CD4-positive, alpha-beta T cell treated with Interleukin-17A for 1 hour (primary cell): Measurements from ENCODE around the gene SEMA3F.
"Not testable (repeated sequence)": the region's sequence is repeated elsewhere in the genome, so short reads cannot be mapped to it uniquely, and the experiment has no call there.

Source experiments
- DNase-seq: peaks from one replicate; pipeline ENCODE4 v3.0.0-alpha.2; 2020

Gene SEMA3F

DNA sequence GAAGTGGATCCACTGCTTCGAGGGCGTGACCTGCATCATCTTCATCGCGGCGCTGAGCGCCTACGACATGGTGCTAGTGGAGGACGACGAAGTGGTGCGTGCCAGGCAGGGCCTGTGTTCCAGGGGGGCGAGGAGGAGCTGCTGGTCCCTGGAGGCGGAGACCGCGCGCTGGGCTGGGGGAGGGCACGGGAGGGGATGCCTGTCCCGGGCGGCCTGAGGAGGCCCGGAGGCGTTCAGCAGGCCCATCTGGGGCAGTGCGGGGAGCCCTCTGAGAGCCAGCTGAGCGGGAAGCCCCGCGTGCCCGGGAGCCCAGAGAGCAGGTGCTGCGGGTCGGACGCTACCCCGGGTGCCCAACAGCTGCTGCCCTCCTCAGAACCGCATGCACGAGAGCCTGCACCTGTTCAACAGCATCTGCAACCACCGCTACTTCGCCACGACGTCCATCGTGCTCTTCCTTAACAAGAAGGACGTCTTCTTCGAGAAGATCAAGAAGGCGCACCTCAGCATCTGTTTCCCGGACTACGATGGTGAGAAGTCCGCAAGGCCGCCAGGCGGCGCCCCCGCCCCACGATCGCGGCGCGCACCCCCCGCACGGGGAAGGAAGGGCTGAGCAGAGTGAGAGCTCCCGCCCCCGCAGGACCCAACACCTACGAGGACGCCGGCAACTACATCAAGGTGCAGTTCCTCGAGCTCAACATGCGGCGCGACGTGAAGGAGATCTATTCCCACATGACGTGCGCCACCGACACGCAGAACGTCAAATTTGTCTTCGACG is 39.2 kb downstream of the SEMA3F start:
- peak; percentile 88 for DNase-seq

DNA sequence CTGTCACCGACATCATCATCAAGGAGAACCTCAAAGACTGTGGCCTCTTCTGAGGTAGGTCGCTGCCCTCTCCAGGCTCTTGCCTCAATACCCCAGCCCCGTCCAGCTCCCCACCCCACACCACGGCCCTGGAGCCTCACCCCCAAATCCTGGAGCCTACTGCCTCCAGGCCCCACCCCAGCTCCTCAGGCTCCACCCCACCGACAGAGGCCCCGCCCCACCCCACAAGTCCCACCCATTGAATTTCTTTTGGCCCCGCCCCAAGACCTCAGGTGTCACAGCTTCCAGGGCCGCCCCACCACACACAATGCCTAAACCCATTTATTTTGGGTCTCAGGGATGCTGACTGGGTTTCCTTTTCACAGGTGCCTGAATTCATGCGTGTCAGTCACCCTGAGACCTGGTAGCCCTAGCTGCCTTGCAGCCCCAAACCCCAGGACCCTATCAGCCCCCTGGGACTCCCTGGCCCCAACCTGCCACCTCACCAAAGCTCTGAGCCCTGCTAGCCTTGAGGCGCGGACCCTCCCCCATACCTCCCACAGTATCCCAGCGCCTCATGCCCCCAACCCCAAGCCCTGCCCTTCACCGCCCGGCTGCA is 39.9 kb downstream of the SEMA3F start:
- DNase-seq: no peak

DNA sequence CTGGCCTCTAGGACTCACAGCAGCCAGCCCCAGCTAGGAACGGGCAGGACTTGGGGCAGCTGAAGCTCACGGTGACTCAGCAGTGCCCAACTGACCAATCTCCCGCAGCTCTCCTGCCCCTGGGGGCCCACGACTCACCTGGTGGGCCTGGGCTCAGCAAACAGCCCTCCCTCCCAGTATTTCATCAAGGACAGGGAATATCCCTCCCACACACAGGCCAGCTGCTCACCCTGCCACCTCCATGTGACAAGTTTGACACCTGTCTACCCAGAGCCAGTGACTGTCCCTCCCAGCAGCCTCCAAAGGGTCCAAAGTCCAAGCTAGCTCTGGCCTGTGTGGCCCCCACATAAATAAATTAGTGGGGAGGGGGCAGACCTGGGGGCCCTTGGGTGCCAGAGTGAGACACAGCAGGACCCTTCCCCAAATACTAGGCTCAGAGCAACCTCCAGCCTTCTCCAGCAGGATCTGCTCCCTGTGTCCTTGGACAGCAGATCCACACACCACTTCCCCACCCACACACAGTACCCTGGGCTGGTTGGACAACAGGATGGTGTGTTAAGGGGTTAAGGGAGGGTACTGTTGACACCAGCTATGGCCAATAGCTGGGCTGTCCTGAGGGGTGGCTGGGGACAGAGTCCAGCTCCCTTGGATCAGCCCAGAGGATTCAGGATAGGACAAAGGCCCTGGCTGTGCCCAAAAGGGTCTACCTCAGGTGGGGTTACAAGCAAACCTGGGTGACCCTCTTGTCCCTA is 40.6 kb downstream of the SEMA3F start:
- DNase-seq: no peak

DNA sequence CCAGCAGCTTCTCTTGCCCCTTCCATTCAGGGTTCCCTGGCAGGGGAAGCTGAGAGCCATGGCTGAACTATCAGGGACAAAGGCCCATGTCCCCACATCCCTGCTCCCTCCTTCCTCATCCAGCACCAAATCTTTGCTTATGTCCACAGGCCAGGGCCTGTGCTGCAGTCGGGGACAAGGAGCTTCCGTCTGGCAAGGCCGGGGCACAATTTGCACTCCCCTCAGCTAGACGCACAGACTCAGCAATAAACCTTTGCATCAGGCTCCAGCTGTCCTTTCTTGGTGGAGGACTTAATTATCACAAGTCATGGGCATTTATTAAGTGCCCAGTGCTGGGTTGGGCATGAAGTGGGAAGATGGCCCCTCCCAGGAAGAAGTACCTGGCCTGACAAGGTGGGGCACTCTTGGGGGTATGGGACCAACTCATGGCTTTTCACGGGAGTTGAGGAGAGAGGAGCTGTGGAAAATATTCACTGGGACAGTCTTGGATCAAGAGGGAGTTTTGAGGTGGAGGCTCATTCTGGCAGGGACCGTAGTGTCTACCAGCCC is 41.2 kb downstream of the SEMA3F start:
- no peak for DNase-seq

DNA sequence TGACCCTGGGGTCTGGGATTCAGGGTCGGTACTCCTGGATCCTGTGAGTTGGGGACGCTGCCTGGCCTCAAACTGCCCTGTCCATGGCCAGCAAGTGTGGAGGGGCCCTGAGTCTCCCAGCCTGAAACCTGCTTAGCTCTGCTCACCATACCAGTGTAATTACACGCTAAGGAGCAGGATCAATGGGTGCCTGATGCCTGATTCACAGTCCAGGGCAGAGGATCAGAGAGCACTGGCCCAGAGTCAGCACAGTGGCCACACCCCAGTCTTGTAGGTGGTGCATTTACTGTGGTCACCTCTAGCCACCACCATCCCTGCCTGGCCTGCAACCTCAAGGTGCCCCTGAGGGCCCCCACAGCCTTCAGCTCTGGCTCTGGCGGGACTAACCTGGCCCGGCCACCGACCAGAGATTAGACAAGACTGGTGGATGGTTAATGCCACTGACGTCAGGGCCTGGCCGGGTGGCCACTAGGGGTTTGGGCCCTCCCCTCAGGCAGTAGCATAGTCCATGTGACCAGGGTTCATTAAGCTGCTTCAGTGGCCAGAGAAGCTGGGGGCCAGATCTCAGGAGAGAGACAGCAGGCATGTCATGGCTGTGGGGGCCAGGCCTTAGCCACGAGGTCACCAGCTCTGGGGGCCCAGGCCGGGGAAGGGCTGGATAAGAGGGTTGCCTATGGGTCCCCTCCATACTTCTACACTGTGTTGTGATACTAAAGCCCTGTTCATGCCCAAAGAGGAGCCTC is 46.6 kb downstream of the SEMA3F start:
- no peak for DNase-seq

DNA sequence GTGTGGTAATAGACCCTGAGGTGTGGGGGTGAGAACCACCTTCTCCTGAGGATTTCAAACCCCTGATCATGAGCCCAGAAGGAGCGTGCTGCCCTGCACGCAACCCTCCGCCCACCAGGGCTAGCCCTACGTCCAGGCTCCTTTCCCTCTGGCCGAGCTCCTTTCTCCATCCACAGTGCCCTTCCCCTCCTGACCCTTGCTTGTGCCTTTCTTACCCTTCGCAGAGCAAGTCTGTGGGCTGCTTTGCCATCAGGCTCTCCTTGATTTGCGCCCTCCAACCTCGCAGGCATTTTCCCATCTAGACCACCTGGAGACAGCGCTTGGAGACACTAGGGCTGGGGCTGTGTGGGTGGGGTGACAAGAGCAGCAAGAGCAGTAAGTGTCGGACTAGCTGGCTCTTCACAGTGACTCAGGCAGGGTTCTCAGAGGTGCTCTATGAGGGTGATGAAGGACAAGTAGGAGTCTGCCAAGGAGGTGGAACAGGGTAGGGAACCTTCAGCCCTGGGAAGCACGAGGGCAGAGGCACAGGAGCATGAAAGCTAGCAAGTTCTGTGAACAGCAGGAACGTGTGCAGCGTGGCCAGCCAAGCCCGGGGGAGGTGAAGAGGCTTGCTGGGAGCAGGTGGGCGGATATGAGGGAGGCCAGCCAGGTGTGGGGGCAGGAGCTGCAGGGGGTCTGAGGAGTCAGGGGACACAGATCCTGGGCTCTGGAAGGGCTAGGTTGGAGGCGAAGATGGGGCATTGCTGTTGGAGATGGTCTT is 47.4 kb downstream of the SEMA3F start:
- no peak for DNase-seq

DNA sequence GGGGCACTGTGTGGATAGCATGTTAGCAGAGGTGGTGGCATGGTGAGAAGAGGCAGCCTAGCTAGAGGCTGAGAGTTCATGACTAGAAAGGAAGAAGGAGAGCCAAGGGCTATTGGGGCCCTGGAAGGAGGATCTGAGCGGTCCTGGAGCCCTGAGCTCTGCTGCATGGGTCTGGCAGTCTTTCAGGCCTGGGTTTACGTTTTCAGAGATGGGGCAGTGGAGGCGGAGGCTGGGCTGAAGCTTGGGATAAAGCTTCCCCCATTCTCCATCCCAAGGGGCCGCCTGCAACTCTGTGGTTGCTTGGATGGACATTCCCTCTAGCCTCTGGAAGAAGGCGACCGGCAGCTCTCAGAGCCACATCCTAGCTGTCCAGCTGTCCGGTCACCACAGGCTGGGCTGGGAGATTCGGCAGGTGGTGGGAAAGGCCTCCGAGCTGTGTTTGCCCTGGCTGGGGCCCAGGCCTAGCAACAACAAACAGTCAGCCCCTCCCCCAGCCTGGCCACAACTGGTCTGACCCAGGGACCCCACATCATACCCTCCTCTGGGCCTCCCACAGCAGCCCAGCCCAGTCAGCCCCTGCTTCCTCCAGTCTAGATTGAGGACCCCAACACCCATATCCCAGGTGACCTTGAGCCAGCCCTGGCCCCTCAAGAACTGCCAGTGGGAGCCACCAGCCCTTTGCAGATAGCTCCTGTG is 48.1 kb downstream of the SEMA3F start:
- DNase-seq: no peak

DNA sequence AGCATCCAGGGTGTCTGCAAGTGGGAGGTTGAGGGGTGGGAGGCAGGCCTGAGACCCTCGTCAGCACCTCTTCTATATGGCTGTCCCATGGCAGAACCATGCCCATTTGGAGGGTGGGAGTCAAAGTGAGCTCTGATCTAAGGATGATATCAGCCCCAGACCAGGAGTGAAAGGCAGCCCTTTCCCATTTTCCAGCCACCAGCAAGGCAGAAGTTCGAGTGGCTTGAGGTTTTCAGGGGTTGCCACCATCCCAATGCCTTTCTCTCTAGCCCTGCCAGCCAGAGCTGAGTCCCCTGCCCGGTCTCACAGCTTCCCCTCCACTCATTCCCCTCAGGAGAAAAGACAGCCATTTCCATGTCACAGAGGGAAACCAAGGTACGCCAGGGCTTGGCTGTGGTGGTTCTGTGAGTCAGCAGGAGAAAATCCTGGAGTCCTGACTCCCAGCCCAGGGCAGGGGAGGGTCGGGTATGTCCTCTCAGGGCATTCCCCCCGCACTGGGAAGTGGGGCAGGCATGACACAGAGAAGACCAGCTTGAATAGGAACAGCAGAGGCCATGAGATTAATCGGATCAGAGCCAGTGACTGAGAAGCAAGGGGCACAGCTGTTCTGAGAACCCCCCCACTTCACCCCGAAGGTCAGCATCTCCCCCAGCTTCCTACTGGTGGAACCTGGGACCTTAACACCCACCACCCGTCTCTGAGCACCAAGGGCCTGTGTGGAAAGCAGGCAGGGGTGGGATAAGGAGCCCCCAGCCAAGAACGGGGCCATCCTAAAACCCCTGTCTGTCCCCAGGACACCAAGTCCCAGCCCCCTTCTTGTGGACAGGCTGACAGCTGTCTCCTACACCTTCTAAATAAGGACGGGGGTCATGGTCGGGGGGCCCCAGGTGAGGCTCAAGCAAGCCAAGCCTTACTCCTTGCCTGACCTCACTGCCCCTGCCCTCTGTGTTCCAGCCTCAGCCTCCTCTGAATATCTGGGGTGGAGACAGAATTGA is 49.0 kb downstream of the SEMA3F start:
- no peak for DNase-seq

DNA sequence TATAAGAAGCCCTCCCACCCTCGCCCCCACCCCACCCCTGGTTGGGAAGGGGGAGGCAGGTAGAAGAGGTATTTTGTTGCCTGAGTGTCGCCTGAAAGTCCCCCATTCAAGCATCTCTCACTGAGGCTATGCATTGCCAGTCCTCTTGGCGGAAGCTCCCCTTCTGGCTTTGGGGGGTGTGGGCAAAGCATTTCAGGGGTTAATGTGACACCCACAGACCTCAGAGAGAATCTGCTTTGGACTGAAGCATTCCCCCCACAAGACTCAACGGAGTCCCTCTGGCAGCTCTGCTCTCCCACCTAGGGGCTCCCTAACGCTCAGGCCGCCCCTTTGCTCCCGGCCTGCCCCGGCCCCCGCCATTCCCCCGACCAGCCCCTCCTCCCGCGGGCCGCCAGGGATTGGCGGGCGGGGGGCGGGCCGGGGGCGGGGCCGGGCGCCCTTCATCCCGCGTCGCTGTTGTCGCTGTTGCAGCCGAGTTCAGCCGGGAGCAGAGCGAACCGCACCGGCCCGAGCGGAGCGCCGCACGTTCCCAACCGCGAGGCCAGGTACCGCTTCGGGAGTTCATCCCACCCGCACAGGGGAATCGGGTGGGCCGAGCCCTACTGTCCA is 49.8 kb downstream of the SEMA3F start, which contains the start of gene SLC38A3:
Gene SLC38A3 (plus strand): TSS at position 468 of the 609 bp plus-strand sequence. CDS start 8,929 bp downstream, outside the sequence.
- DNase-seq: no peak

DNA sequence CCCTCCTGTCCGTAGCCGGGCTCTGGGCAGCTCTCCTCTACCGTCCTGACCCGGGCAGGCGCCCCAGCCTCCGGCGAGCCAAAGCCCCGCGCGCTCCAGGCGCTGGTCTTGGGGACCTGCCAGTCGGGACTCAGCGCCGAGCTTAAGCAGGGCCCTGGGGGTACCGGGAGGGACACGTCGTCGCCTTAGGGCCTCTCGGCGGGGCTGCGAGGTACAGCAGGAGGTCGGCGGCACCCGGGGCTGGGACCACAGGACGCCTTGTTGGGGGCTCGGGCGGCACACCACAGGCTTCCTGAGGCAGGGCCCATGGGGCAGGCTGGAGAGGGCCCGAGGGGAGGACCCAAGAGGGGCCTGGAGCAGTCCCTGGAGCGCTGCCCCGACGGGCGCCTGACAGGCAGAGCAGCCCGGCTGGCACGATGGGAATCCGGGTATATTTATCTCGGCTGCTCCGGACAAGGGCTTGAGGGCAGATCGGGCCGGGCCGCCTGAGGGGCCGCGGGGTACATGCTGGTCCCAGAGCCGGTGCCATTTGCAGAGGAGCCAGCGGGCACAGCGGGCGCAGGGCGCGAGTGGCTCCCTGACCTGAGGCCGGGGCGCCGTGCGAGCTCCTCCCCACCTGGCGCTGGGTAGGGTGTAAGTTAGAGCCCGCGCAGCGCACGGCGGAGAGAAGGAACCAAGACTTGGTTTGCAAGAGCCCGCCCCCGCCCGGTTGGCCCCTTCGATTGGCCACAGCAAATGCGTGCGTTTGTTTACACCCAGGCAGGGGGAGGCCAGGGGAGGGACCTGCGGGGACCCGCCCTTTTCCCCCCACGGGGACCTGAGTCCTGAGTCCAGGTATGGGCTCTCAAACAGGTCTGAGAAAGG is 50.5 kb downstream of the SEMA3F start:
- peak; percentile 38 for DNase-seq

DNA sequence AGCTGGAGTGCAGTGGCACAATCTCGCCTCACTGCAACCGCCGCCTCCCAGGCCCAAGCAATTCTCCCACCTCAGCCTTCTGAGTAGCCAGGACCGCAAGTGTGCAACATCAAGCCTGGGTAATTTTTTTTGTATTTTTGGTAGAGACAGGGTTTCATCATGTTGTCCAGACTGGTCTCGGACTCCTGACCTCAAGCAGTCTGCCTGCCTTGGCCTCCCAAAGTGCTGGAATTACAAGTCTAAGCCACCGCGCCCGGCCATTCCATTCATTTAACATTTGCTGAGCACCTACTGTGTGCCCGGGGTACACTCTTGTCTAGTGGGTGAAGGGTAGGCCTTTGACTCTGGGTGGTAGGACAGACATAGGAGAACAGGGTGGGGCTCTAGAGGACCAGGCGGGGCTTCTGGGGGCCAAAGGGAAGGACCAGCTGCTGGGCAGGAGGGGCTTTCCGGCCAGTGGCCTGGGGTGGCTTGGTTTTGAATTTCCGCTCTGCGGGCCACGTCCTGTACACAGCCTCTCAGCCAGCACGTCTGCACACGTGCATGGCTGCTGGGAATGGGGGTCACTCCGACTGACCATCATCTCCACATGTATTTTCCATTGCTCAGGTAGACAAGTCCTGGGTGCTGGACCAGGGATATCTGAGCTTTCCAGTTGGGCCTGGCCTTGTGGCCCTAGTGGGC is 52.4 kb downstream of the SEMA3F start:
- no peak for DNase-seq

DNA sequence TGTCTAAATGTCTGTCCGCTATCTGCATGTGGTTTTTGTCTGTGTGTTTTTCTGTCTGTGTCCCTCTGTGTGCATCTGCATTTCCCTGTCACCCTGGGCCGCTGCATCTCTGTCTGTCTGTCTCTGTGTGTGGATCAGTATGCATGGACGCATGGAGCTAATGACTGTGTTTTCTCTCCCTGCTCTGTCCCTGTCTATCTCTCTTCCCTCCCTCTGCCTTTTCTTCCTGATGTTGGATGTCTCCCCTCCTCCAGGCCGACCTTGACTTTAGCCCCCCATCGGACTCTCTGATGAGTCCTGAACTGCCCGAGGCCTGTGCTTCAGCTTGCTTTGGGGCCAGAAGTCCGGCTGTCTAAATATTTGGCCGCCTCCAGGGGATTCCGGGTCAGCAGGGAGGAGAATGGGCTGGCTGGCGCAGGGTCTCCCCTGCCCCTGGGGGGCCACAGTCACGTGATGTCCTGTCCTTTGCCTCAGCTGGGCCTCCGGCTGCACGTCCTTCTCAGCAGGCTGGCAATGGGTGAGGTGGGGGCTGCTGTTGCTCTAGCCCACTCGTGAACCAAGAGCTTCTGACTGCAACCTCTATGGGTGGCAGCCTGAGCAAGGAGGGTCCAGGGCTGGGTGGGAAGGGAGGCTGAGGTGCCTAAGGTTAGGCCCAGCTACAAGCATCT is 53.7 kb downstream of the SEMA3F start:
- no peak for DNase-seq

DNA sequence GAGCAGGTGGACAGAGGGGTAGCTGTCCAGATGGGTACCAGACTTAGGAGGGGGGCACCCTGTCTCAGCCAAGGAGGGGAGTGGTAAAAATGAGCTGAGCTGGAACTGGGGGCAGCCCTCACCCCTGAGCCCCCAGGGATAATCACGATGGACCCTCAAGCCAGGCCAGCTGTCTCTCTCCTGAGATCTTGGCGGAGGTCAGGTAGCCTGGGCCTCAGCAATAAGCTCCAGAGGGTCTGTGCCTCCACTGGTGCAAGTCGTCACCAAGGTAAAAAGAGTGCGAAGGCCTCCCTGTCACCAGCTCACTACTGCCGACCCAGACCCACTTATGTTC is 55.0 kb downstream of the SEMA3F start:
- DNase-seq: no peak

DNA sequence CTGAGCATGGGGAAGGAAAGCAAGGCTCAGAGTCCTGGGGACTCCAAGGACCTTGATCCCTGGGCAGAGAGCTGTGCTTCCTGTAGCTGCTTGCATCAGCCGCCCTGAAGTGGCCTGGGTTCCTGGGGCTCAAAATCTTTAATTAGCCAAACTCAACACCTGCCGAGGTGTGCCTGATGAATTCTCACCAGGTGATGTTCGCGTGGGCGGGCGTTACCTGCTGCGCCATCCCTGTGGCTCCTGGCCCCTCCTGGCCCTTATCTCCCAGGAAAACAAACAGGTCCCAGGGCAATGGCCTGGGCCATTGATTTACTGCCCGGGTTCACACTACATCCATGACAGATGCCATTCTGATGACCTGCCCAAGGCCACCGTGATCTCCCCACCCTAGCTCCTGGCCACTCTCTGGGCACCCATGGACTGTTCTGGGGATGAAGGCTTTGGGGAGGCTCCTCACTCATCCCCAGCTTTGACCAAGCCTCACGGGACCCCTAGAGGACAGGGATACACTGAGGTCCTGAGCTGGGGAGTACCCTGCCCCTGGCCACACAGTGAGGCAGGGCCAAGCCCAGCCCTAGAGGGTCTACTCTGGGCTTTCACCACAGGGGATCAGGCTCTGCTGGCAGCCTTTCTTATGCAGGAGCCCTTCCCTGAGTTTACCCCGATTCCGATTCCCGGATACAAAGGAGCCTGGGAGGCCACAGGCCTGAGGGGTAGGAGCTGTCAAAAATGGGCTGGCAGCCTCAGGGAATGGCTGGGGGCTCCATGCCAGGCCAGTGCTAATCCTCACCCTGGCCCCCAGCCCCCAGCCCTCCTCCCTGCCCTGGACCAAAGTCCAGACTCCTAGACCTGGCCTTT is 55.6 kb downstream of the SEMA3F start:
- no peak for DNase-seq

DNA sequence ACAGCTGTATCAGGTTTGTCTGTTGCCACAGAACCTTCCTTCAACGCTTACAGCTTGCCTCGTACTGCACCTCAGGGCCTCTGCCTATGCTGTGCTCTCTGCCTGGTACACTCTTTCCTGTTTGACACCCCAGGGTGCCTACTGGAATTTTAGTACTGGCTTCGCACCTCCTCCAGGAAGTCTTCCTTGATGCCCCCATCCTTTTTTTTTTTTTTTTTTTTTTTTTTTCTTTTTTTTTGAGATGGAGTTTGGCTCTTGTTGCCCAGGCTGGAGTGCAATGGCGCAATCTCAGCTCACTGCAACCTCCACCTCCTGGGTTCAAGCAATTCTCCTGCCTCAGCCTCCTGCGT is 56.2 kb downstream of the SEMA3F start:
- not testable (repeated sequence) for DNase-seq

DNA sequence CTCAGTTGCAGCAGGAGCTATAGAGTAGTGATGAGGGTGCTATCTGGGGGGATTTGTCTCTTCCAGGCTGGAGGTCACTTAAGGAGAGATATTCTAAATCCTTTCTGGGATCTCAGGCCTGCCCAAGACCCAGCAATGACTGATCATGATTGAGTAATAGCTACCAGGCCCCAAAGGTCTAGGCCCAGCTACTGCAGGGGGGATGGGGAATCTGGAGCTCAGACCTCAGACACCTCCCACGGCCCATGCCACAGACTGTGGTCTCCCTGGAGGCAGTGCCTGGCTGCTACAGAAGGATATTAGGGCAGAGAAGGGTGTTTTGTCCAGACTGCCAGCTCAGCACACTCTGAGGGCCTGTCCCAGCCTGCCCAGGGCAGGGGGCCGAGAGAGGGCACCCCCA is 56.8 kb downstream of the SEMA3F start:
- DNase-seq: no peak

DNA sequence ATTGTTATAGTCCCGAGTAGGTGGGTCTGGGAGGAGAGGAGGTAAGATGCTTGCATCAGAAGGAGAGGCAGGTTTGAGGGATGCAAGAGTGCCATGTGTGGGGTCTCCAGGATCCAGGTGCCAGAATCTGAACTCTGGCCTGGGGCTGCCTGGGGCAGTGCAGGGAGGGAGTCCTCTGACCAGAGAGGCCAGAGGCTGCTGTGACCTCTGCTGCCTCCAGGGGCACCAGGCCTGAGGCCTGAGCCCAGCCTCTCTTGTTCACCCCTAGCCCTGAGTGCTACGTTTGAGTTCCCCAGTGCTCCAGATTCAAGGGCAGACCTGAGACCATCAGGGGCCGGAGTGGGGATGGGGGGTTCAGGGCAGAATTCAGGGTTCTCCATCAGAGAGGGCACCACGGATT is 57.4 kb downstream of the SEMA3F start:
- DNase-seq: no peak
